Left ventricle myocardium superior (tissue), 1 donor: ENCODE data around the gene S100A2. TPM values are rescaled to one million over a fixed set of nuclear protein-coding genes. Genes with fewer than 3 reads are reported as not detected.
A peak's percentile ranks its signal among the peaks of the same experiment; 100 is the strongest.

Experiments
- ATAC-seq: fragments of 200-7000 bp; cut with Tn5 transposase; one replicate; pipeline ENCODE4 v1.9.1; 2020; ENCODE audit warnings: mild to moderate bottlenecking, moderate library complexity
- DNase-seq: peaks from one replicate; pipeline ENCODE4 v3.0.0-alpha.2; 2020
- intact Hi-C: fragments of 100-400 bp; cut with micrococcal nuclease; formaldehyde crosslinking; loops from one replicate; pipeline ENCODE4 v1.11.0; 2022
- total RNA-seq: library from RNA; stranded (reverse); fragmentation: NEBNext Ultra II Directional; extraction: Animal tissue kit (Norgen Biotek cat#: 25700); gene quantifications from one replicate; pipeline ENCODE4 v1.2.1, GENCODE V29; 2021
- donor health status: DM: no; HTN: yes; CAD: no; lungs with severe emphysema.

The S100A2 gene
- total RNA-seq, 1 donor from 2014 or later: 1.9 TPM

DNA sequence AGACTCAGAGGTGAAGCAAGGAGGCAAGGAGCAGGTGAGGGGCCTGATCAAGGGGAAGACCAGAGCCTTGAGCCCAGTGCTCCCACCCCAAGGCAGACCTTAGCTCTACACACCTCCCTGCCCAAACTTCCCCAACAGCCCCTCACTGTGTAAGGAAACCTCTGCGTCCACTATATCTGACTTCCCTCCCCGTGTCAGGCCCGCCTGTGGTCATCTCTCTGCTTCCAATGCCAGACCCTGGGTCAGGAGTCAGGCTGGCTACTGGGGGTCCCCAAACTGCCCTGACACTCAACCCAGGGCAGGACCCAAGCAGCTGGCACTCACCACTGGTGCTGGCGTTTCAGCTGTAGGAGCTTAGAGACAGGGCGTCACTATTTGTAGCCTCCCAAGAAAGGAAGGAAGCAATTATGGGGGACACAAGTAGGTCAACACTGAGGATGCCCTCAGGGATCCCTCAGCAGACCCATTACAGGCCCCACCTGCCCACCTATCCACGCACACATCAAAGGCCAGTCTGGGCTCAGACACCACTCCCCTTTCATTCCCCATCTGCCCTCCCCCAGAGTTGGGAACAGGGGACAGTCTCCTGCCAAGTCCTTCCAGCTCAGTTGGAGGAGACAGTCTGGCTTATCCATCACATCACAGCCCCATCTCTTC lies 15.8 kb downstream of the S100A2 start:
- no peak for DNase-seq
- intact Hi-C loops: no loop called here

DNA sequence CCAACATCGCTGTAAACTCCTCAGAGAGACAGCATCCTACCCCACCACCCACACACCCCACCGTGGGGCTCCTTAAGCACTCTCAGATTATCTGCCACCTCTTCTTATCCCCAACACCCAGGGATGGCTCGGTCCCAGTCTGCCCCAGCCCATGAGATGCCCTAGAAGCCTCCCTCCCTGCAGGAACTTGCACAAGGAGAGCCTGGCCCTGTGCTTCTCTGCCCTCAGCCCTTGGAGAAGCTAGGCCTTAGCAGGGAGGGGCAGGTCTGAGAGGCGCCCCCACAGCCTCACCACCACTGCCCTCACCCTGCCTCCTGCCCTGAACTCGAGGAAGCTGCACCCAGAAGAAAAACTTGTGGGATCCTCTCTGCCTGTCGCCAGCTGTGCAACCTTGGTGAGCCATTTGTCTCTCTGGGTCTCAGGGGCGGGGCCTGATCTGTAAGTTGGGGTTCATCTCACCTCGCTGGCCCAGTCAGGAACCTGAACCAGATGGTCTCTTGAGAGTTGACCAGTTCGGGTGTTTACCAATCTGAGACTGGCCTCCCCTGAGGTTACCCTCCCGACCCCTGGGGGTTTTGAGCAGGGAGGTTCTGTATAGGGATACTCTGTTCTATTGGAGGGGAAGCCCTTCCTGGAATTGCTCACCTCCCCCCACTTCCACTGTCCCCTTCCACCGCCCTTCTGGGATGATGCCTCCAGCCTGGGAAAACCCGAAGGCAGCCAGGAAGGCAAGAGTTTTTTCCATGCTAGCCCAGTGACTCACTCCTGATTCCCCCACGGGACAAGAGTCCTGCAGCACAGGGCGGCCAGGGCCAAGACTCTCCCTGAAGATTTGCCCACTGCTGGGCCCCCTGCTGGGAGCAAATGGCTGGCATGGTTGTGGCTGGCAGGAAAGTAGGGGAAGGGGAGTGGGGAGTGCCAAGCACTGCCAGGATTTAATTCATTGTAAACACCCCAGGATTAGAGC lies 16.6 kb downstream of the S100A2 start, which contains the start of gene S100A3:
TSS of gene S100A3 (minus strand) at position 537 of the 967 bp plus-strand sequence. CDS start 773 bp downstream, outside the sequence.
- ATAC-seq (peak; percentile 51), DNase-seq (peak; percentile 63)
- intact Hi-C loops: no loop called here

More for the DNA sequence above, 15.8 kb downstream of the S100A2 start:
- ATAC-seq: no peak

DNA sequence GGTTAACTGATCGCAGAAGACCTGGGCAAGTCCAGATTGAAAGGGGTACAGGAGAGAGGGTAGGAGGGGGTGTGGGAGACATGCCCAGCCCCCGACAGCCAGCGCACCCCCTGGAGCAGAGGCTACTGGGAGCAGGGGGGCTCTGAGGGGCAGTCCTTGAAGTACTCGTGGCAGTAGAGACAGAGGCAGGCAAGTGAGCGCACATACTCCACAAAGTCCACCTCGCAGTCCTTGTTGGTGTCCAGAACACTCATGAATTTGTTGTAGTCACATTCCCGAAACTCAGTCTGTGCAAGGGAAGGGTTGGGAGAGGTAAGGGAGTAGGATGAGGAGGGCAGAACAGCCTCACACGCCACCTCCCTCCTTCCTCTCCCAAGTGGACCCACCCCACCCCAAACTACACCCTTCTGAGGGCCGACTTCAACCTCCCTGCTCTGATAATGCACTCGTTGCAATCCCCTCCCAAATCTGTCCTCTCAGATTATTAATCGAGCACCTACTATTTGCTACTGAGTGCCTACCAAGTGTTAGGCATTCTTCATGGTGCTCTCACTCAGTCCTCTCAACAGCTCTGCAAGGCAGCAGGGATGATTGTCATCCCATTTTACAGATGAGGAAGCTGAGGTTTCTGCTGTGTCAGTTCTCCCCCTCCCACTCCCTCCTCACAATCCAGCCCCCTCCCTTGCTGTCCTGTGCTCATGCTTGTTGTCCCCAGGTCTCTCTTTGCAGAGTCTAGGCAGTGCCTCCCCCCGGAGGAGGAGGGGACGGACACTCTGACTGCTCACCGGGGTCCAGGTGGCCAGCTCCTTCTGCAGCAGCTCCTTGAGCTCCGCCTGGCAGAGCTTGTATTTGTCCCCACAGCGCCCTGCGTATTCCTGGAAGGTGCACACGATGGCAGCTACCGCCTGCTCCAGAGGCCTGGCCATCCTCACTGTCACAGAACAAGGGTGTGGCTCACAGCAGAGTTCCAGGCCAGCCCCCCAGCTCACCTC lies 17.8 kb downstream of the S100A2 start:
- ATAC-seq (no peak), DNase-seq (peak; percentile 20)
- intact Hi-C loops: no loop called here

DNA sequence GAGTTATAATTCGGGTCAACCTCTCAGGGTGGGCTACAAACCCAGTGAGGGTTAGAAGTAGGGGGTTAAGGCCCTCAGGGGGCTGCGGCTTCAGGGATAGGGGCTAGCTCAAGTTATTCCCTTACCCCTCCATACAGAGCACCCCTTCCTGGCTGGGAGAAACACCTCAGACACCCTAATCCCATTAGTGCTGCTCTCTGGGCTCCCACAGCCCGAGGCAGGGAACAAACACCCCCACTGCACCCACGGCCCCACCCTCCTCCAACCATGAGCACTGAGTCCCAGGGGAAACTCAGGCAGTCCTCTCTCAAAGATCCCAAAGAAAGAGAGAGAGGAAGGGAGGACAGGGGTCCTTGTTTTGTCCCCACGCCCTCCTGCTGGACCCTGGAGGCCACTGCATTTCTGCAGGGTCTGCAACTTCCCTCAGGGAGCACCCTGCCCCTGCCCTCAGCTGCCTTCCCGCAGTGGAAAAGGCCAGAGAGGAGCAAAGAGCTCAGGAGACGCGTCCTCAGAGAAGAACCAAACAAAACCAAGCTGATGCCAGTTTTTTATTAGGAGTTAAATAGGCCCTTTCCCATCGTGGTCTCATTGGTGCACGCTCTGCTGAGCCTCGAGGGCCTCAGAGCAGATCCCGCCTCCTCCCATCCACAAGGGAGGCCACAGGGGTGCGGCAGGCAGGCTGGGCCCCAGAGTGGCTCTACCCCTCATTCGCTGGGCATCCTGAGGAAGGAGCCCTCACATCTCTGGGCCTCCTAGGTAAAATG lies 18.7 kb downstream of the S100A2 start:
- no peak for DNase-seq
- intact Hi-C loops: no loop called here
- no peak for ATAC-seq

DNA sequence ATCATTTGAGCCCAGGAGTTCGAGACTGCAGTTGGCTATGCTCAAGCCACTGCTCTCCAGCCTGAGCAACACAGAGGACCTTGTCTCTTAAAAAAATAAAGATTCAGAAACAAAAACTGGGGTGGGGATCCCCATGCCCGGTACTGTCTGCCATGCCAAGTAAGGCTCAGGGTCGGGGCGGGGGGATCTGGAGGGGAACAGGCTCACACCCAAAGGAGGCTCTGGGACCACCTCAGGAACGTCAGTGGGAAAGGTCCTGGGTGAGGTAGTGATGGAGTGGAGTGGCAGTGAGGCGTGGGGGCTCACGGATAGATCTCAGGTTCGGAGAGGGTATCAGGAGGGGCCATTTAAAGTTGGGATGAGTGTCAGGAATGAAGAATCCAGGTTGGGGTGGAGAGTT lies 19.3 kb downstream of the S100A2 start:
- ATAC-seq: no peak
- DNase-seq: no peak
- intact Hi-C loops: no loop called here

DNA sequence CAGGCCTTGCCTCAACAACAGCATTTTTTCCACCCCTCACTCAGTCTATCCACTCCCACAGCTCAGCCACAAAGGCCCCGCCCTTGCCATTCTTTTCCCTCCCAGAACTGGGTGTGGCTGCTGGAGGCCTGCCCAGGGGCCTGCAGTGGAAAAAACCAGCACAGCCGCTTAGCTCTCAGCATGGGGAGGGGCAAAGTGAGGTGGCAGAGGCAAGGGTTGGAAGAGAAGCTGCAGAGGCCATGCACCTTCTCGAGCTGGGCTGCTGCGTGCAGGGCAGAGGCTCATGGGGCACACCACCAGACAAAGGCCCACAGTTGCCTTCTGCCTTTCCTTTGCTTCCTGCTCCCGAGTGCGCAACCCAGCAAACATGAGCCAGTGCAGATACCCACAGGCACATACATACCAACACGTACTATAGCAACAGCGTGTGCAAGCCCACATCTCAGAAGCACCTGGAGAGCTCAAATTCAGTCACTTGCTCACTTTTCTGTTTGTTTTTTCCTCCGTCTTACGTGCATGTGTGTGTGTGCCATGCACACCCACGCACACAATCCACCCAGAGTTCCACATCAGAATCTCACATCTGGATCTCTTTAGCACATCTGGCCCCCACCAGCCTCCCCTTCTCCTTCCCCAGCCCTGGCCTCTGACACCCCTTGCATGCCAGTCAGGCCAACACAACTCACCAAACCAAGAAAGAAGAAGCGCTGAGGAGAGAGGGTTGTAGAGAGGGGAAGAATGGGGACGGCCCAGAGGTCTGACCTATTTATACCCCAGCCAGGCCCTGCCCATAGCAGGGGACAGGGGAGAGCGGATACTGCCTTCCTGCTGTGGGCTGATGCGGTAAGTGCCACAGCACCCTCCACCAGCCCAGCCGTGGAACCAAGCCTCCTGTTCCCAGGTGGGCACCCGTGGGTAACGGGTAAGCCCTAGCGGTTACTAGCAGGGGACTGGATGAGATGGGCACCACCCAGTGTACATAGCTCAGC lies 20.3 kb downstream of the S100A2 start, which contains the start of gene S100A4:
TSS of gene S100A4 (minus strand) at position 740 of the 989 bp plus-strand sequence. CDS start 1,012 bp downstream, outside the sequence.
- ATAC-seq (peak; percentile 93), DNase-seq (peak; percentile 95)
- intact Hi-C loops: no loop called here

DNA sequence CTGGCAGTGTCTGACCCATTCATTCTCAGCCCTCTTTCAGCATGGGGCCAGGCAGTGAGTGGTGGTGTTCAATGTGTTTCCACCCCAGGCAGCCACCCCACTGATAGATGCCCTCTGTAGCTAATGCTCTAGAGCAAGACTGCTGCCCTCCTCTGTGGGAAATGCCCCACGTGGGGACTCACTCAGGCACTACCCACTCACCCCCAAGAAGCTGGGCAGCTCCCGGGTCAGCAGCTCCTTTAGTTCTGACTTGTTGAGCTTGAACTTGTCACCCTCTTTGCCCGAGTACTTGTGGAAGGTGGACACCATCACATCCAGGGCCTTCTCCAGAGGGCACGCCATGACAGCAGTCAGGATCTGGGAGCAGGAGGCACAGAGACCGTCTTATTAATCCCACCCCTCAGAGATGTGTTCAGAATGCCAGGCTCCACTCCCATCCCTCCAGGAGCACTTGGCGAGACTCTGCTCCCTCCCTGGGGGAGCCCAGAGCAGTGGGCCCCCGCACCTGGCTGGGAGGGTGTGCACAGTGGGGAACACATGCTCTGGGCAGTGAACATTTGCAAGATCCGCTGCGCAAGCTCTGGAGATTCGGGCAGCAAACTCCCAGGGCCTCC lies 21.1 kb downstream of the S100A2 start:
- intact Hi-C loops: no loop called here
- DNase-seq (no peak), ATAC-seq (no peak)

DNA sequence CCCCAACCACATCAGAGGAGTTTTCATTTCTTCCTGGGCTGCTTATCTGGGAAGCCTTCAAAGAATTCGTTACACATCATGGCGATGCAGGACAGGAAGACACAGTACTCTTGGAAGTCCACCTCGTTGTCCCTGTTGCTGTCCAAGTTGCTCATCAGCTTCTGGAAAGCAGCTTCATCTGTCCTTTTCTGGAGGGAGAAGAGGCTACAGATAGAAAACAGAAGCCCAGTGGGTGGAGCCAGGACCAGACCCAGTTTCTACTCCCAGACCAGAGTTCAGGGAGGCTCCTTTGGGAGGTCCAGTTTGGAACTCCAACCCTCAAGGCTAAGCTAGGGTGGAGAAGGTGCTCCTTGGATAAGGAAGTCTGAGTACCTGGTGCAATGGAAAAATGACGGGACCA lies 21.9 kb downstream of the S100A2 start:
- DNase-seq (no peak), ATAC-seq (no peak)
- intact Hi-C loops: no loop called here

DNA sequence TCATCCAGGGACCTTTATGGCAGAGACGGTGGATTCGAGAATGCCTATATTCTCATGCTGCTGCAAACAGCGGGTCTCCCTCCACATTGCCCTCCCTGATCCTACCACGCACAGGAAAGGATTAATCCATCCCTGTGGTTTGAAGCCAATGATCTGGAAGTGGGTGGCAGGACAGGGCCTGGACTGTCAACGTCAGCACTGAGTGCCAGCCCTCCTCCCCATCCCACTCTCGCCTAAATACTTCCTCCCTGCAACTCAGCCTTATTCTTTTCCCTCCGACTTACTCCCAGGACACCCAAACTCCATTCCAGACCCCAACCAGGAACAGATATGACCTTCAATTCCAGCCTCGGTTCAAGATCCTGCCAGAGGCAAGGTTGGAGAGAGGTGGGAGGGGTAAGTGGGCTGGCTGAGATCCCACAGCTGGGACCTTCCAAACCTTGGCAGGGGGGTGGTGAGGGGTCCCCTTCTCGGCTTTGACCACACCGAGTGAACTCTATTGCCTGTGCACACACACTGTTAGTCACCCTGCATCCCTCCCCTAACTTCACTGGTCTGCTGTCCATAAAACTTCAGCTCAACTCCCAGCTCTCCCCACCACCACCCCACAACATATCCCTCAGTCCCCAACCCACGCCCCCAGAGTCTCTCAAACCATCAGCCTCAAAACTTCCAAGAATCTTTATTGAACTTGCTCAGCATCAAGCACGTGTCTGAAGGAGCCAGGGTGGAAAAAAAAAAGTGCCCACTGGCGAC lies 22.5 kb downstream of the S100A2 start:
- ATAC-seq (no peak), DNase-seq (no peak)
- intact Hi-C loops: no loop called here

DNA sequence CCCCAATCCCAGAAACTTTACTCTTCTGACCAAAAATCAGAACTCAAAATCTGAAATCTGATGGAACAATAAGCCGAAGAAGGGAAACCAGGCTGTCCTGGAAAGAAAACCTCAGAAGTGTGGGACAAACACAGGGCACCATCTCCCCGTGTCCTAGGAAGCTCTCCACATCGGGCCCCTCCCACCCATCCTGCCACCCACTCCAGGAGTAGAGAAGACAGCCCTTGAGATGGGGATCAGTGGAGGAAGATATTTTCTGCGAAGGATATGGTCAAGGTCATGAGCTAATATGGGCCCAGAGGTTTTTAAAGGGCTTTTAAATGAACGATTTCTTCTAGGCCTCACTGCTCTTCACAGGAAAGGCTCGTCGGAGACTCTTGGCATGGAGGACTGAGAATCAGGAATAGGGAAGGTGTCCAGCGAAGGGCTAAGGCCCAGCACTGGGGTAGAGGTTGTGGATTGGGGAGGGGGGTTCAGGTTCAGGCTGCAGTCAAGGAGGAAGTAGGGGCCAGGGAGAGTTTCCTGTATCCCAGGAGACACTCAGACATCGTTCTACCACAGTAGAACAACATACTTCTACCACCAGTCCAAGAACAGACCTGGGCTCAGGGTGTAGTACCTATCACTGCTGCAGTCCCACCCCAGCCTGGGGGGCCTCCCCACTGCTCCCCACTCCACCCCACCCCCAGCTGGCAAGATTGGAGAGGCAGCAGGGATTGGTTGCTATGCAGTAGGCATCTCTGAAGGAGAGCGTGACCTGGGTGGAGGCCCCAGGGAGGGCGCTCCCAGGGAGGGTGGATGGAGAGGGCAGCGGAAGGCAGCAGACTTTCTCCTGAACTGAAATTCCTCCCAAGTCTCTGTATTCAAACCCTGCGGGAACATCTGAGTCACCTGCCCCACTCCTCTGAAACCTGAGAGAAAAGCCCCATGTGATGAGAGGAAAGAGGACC lies 23.7 kb downstream of the S100A2 start:
- intact Hi-C loops: no loop called here
- DNase-seq (no peak), ATAC-seq (no peak)

DNA sequence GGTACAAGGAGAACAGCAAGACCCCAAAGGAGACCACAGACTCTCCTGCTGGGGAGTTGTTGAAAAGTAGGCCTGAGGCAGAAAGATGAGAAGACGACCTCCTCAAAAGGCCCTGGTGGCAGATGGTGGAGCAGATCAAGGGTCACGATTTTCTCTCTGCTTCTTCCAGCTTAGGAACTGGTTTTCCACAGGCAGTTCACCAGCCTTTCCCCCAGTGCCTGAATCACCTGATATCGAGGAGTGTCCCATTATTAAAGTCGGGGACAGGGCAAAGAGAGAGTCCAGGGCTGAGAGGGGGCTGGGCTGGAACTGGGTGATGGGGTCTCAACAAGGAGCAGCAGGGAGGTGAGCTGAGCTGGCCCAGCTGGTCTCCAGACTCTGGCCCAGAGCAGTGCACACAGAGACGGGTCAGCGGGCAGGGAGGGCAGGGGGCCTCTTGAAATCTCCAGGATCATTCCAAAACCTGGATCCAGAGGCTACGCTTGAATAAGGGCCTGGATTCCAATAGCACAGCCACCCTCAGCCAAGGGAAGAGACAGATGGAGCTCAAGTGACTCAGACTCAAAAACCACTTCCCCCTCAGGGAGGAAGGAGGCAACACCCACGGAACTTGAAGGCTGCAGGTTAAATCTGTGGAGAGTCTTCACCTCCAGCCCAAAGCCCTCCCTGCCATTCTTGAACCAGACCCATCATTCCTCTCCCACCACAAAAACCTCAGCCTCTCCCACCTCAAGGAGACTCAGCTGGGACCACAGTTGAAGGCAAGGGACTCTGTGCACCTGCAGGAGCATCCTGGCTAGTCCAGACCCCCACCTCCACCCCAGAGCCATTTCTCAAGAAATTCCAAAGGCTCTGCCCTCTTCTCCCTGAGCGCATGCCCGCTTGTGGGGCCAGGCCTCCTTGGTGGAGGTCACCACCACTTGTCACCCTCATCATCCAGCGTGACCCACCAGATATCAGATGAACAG lies 25.0 kb downstream of the S100A2 start, which contains the start of gene S100A5:
TSS of gene S100A5 (minus strand) at position 541 of the 968 bp plus-strand sequence. CDS start 743 bp downstream, outside the sequence.
- no peak for ATAC-seq
- intact Hi-C loops: no loop called here

DNA sequence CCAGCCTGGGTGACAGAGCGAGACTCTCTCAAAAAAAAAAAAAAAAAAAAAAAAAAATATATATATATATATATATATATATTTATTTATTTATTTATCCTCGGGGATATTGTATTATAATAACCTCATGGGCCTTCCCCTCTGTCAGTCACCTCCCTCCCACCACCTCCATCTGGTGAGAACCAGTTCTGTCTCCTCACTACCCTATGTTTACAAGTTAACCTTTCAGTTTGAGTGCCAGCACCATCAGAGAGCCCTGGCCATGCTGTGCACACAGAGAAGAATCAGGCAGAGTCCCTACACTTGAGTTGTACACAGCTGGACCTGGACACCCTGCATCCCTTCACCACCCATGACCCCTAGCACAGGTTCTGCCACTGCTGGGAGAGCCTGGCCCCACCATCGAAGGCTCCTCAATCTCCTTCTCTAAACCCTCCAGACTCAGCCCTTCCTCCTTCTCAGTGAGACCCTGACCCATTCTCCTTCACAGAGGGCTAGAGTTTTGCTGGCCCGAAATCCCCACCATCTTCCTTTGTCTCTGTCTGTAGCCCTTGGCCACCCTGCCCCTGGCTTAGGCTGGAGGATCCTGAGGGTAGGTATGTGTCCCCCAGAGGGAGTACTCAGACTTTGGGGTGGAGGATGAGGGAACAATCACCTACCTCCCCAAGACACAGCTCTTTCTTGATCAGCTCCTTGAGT lies 26.1 kb downstream of the S100A2 start:
- no peak for ATAC-seq
- no peak for DNase-seq
- intact Hi-C loops: no loop called here

More for the DNA sequence above, 25.0 kb downstream of the S100A2 start, which contains the start of gene S100A5:
- no peak for DNase-seq

DNA sequence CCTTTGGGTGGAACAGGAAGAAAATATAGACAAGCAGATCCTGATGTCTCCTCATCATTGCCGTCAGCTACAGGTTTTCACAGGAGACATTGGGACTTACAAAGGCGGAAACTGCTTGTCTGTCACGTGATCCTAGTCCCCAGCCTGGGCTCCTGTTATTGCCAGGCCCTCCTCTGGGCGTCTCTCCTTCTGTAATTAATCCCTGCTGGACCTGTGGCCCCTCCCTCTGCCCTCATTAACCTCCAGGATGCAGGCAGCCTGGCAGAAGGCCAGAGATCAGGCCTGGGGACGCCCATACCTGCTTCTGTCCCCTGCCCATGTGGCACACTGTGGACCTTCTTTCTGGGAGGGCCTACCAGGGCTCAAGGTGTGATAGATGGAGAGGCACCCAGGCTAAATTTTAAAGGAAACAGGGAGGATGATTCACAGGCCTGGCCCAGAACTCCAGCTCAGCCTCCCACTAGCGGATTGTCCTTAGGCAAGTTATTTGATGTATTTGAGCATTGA lies 27.3 kb downstream of the S100A2 start:
- ATAC-seq (no peak), DNase-seq (no peak)
- intact Hi-C loops: no loop called here
